WERI-Rb-1 (cell line): ENCODE measurements around the gene PLCXD1.

Experiments used
- DNase-seq: peaks from one replicate; pipeline ENCODE4 v3.0.0-alpha.2; 2020
- H3K27ac ChIP-seq: fragments of 250-450 bp; sonication (Bioruptor Pico); 2 replicates; pipeline ENCODE4 v1.5.1; 2020; ENCODE audit warnings: mild to moderate bottlenecking, moderate library complexity
- H3K27me3 ChIP-seq: fragments of 250-450 bp; sonication (Bioruptor Pico); 2 replicates; pipeline ENCODE4 v1.5.1; 2021; ENCODE audit warnings: mild to moderate bottlenecking, low read depth, moderate library complexity; ENCODE audit not compliant: insufficient read depth, severe bottlenecking
- H3K36me3 ChIP-seq: fragments of 250-450 bp; sonication (Bioruptor Pico); 2 replicates; pipeline ENCODE4 v1.5.1; 2020; ENCODE audit warnings: mild to moderate bottlenecking, moderate library complexity
- H3K4me3 ChIP-seq: 2 replicates; pipeline ENCODE4 v1.5.1; 2011; ENCODE audit warnings: low read depth, mild to moderate bottlenecking, control low read depth, low read length
- H3K9me3 ChIP-seq: fragments of 250-450 bp; sonication (Bioruptor Pico); 2 replicates; pipeline ENCODE4 v1.5.1; 2021; ENCODE audit warnings: mild to moderate bottlenecking, moderate library complexity; ENCODE audit not compliant: severe bottlenecking
- CTCF ChIP-seq: IDR thresholded peaks from 2 replicates; pipeline ENCODE4 v1.5.1; 2011; ENCODE audit warnings: low read depth, mild to moderate bottlenecking, control low read depth, inconsistent platforms, low read length

Gene PLCXD1

GRCh38 chrX:333611-334311 lies 52.6 kb downstream of the PLCXD1 start:
- DNase-seq, result no peak
- Histone ChIP-seq H3K27me3 (peaks cover 8% of the 10 kb centered on the region), H3K9me3 (no peaks in the 10 kb centered on the region), H3K36me3 (peaks cover 22% of the 10 kb centered on the region), H3K27ac (no peak overlapping the region), H3K4me3 (no peak overlapping the region)
- no peak for TF ChIP-seq CTCF

- peaks cover 23% of the 10 kb centered on the region for H3K36me3 ChIP-seq
- peak; percentile 5 for DNase-seq
- TF ChIP-seq CTCF, result no peak
- H3K27me3 ChIP-seq, result peaks cover 8% of the 10 kb centered on the region
- no peak overlapping the region for H3K27ac ChIP-seq
- no peak overlapping the region for H3K4me3 ChIP-seq
- no peaks in the 10 kb centered on the region for H3K9me3 ChIP-seq
These were observed 53.2 kb downstream of the PLCXD1 start for GRCh38 chrX:334331-334891.

- no peak overlapping the region for H3K4me3 ChIP-seq
- no peaks in the 10 kb centered on the region for H3K9me3 ChIP-seq
- DNase-seq, result peak; percentile 5
- peaks cover 23% of the 10 kb centered on the region for H3K36me3 ChIP-seq
- H3K27ac ChIP-seq, result no peak overlapping the region
- H3K27me3 ChIP-seq, result peaks cover 8% of the 10 kb centered on the region
- TF ChIP-seq CTCF, result no peak
These were observed 54.0 kb downstream of the PLCXD1 start for GRCh38 chrX:334971-335757.

GRCh38 chrX:335758-336155 lies 54.6 kb downstream of the PLCXD1 start:
- H3K9me3 ChIP-seq, result no peaks in the 10 kb centered on the region
- H3K27me3 ChIP-seq, result peaks cover 4% of the 10 kb centered on the region
- H3K36me3 ChIP-seq, result peaks cover 23% of the 10 kb centered on the region
- DNase-seq, result peak; percentile 1
- no peak overlapping the region for H3K4me3 ChIP-seq
- H3K27ac ChIP-seq, result no peak overlapping the region
- no peak for TF ChIP-seq CTCF

GRCh38 chrX:336227-336626 lies 55.0 kb downstream of the PLCXD1 start:
- Histone ChIP-seq H3K27me3 (no peaks in the 10 kb centered on the region), H3K4me3 (no peak overlapping the region), H3K27ac (no peak overlapping the region), H3K36me3 (peaks cover 23% of the 10 kb centered on the region), H3K9me3 (no peaks in the 10 kb centered on the region)
- no peak for DNase-seq
- no peak for TF ChIP-seq CTCF
